AG04449 (cell line): ENCODE results near the gene CSH2.

Source experiments
- CTCF ChIA-PET: fragments of 350-600 bp; formaldehyde crosslinking; extraction: SDS; loops from one replicate; lab custom pipeline; 2021; ENCODE audit warnings: antibody characterized with exemption; lab: Yijun Ruan, JAX
- POLR2A ChIA-PET: fragments of 400-600, 350-600 bp; formaldehyde crosslinking; extraction: SDS; loops from one replicate; lab custom pipeline; 2020; ENCODE audit warnings: antibody characterized with exemption, inconsistent platforms; lab: Yijun Ruan, JAX
- DNase-seq: peaks from one replicate; pipeline ENCODE4 v3.0.0-alpha.2; 2010; ENCODE audit warnings: low read depth, low spot score
- H3K4me3 ChIP-seq: 2 replicates; pipeline ENCODE4 v1.5.1; 2011; ENCODE audit warnings: low read depth, mild to moderate bottlenecking, control low read depth, low read length
- CTCF ChIP-seq: IDR thresholded peaks from one replicate; pipeline ENCODE4 v1.5.1; 2011; ENCODE audit warnings: mild to moderate bottlenecking, moderate library complexity, low read length, control low read depth, inconsistent platforms; ENCODE audit not compliant: insufficient read depth; ENCODE audit errors: missing control alignments

Gene CSH2

GRCh38 chr17:63833741-63834373 is 39.6 kb downstream of the CSH2 start:
- H3K4me3 ChIP-seq, result no peak overlapping the region
- ChIA-PET CTCF (interaction anchor here (0.7 to 6.3 kb wide), 11 partner anchors 6 to 207 kb away, joined by 3 to 58 read pairs (median 5); partner anchors contain the start of gene SMARCD2), POLR2A (interaction anchor here (0.7 to 1.4 kb wide), 2 partner anchors 12 to 15 kb away, joined by 5 to 6 read pairs; no protein-coding TSS in a partner anchor)
- no peak for DNase-seq
- TF ChIP-seq CTCF, result no peak

- ChIA-PET CTCF (interaction anchor here (0.8 to 6.3 kb wide), 4 partner anchors 7 to 135 kb away, joined by 3 to 58 read pairs (median 4); partner anchors contain the start of gene SMARCD2), POLR2A (interaction anchor here (1.4 to 1.7 kb wide), 2 partner anchors 8 to 14 kb away, joined by 6 to 8 read pairs; partner anchors contain the start of gene SMARCD2)
- H3K4me3 ChIP-seq, result no peak overlapping the region
- TF ChIP-seq CTCF, result no peak
- DNase-seq, result no peak
These were observed 40.3 kb downstream of the CSH2 start for GRCh38 chr17:63833026-63833740.

- no peak for TF ChIP-seq CTCF
- POLR2A ChIA-PET, result interaction anchor here (1.7 kb wide), 1 partner anchor 9 kb away, joined by 8 read pairs; the partner anchor contains the start of gene SMARCD2
- CTCF ChIA-PET, result interaction anchor here (0.8 to 6.3 kb wide), 3 partner anchors 8 to 134 kb away, joined by 3 to 58 read pairs (median 3); partner anchors contain the start of gene SMARCD2
- DNase-seq, result no peak
- H3K4me3 ChIP-seq, result no peak overlapping the region
These were observed 41.0 kb downstream of the CSH2 start for GRCh38 chr17:63832455-63832854.

- H3K4me3 ChIP-seq, result no peak overlapping the region
- ChIA-PET CTCF (interaction anchor here (0.9 to 6.3 kb wide), 2 partner anchors 8 to 35 kb away, joined by 4 to 58 read pairs; partner anchors contain the start of gene SMARCD2), POLR2A (interaction anchor here (1.7 kb wide), 1 partner anchor 10 kb away, joined by 8 read pairs; the partner anchor contains the start of gene SMARCD2)
- no peak for TF ChIP-seq CTCF
- DNase-seq, result no peak
These were observed 41.5 kb downstream of the CSH2 start for GRCh38 chr17:63832014-63832413.

GRCh38 chr17:63831505-63831904 is 42.0 kb downstream of the CSH2 start:
- ChIA-PET CTCF (interaction anchor here (0.9 to 6.3 kb wide), 2 partner anchors 9 to 35 kb away, joined by 4 to 58 read pairs; partner anchors contain the start of gene SMARCD2), POLR2A (no interaction called here)
- no peak overlapping the region for H3K4me3 ChIP-seq
- TF ChIP-seq CTCF, result no peak
- no peak for DNase-seq
